NCI-H2196 (cell line): ENCODE measurements around the gene SEC22C.

Experiments
- DNase-seq: peaks from one replicate; lab custom pipeline; 2025; ENCODE audit not compliant: unreplicated experiment; lab: John Stamatoyannopoulos, UW

SEC22C gene

DNA sequence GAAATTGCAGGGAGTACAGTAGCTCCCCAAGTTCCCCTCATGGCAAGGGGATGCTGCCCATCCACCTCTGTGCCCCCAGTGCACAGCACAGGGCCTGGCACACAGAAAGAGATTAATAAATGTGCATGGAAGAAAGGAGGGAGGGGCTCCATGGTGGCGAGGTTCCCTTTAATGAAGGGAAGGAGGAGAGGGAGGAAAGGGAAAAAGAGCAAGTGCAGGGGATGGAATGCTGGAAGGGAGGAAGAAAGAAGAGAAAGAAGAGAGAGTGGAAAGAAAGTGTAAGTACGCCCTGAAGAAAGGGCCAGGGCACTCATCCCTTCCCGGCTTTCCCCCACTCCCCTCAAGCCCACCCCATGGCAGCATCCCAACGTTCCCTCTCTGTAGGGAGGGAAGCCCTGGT, 80.9 kb downstream of the SEC22C start:
- DNase-seq: no peak

DNA sequence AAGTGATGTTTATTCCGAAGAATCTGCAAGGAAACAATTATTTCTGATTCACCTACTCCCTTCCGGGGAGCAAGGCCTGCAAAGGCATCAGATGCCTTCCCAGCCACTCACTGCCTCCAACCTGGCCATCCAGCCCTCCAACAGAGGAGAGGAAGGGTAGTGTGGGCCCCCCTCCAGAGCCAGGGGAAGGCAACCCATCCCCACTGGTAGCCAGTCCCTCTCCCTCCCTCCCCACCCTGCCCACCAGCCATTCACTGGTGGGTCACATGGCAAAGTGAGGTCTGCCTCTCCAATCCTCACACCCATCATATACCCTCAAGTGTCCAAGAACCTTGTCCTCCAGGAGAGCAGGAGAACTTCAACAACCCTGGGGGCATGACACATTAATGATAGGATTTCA, 81.7 kb downstream of the SEC22C start:
- DNase-seq: no peak

DNA sequence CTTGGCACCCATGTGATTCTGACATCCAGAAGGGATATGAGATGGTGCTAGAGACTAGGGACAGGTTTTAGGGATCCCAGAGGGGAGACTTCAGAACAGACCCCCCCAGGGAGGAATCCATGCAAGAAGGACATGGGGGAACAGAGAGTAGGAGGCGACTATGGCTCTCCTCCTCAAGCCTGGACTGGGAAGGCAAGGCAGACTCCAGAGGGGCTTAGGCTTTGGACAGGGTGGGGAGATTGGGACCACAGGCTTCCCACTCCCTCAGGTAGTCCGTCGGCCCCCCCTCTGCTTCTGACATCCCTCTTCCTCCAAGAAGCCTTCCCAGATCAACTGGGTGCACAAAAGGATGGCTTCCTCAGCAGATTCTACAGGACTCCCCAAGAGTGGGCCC, 82.3 kb downstream of the SEC22C start:
- no peak for DNase-seq

DNA sequence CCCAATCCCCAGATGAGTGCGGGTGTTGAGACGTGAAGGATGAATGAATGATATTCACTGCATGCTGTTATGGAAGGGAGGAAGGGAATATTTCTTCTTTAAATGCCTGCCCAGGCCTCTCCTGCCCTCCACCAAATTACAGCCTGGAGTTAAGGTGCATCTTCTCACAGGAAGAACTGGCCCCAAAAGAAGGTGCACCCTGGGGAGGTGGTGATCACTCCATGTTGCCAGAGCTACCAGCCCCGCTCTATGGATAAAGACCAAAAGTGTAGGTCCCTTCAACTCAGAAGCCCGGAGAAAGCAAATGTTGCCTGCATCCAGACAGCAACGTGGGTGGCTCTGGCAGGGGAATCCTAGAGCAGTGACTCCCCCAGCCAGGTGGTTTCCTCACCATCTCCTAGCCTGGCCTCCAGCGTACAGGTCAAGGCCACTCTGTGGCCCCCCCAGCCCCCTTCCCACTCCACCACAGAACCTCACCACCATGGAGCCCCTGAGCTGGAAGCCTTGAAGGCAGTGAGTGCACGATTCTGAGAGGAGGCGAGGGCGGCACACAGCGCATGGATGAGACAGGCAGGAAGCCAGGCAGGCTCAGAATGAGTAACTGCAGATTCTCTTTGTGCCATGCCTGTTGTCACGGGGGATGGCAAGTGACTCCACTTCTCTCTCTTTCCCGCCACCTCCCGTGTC, 82.8 kb downstream of the SEC22C start:
- DNase-seq: no peak

DNA sequence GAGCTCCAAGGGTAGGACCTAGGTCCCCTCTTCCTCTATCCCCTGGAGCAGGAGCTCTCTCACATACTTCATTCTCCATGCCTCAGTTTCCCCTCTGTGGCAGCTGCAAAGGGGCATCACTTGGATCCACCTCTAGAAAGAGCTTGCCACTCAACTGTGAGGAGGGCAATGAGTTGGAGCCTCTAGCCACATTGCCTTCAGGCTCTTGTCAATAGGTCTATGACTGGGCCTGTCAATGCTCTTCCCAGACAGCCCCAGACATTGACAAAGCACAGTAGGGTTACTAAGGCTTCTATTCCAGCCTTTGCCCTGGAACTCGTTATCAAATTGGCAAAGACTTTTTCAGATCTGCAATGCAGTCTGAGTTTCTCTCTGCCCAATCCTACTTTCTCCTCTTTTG, 83.7 kb downstream of the SEC22C start:
- no peak for DNase-seq
